Osteocyte (in vitro differentiated cells): ENCODE results near the gene NAIP. TPM values are rescaled to one million over a fixed set of nuclear protein-coding genes. Genes with fewer than 3 reads are reported as not detected.
"Not testable (repeated sequence)": the region's sequence is repeated elsewhere in the genome, so short reads cannot be mapped to it uniquely, and the experiment has no call there.

Source experiments
- DNase-seq: peaks from one replicate; pipeline ENCODE4 v3.0.0; 2021; ENCODE audit warnings: mixed read lengths; ENCODE audit not compliant: unreplicated experiment; ENCODE audit errors: extremely low spot score
- H3K27ac Mint-ChIP-seq: one replicate; pipeline ENCODE4 v1.8.0; 2021; ENCODE audit warnings: mild to moderate bottlenecking, mixed read lengths; ENCODE audit not compliant: unreplicated experiment
- H3K27me3 Mint-ChIP-seq: one replicate; pipeline ENCODE4 v1.8.0; 2021; ENCODE audit warnings: mixed read lengths; ENCODE audit not compliant: unreplicated experiment
- H3K36me3 Mint-ChIP-seq: one replicate; pipeline ENCODE4 v1.8.0; 2021; ENCODE audit warnings: mixed read lengths; ENCODE audit not compliant: unreplicated experiment
- H3K4me1 Mint-ChIP-seq: one replicate; pipeline ENCODE4 v1.8.0; 2021; ENCODE audit warnings: mixed read lengths; ENCODE audit not compliant: unreplicated experiment
- H3K4me3 Mint-ChIP-seq: one replicate; pipeline ENCODE4 v1.8.0; 2021; ENCODE audit warnings: mild to moderate bottlenecking, moderate library complexity, mixed read lengths; ENCODE audit not compliant: unreplicated experiment
- H3K9me3 Mint-ChIP-seq: one replicate; pipeline ENCODE4 v1.8.0; 2021; ENCODE audit warnings: mixed read lengths; ENCODE audit not compliant: unreplicated experiment
- total RNA-seq: library from RNA; stranded (reverse); gene quantifications from 2 replicates; pipeline ENCODE4 v1.2.1, GENCODE V29; 2021

Gene NAIP
- total RNA-seq, 1 donor from 2014 or later, result 10.9 TPM

- H3K4me1 Mint-ChIP-seq, H3K27me3 Mint-ChIP-seq, H3K36me3 Mint-ChIP-seq, H3K9me3 Mint-ChIP-seq, DNase-seq, H3K4me3 Mint-ChIP-seq, H3K27ac Mint-ChIP-seq: not testable (repeated sequence)
These were observed 100.0 kb downstream of the NAIP start for GRCh38 chr5:70925211-70925562.

Other genes with a start within 250 kb of the NAIP start
- gene SERF1A, start 124.7 kb downstream of the NAIP start, total RNA-seq, result 11.9 and 16.7 TPM in 2 replicates
- gene SMN1, start 100.3 kb downstream of the NAIP start, total RNA-seq, result 28.9 and 29.4 TPM in 2 replicates
- gene GTF2H2, start 42.3 kb upstream of the NAIP start, total RNA-seq, result 24.5 and 29.6 TPM in 2 replicates